ENCODE results near the gene GALT. TPM values are rescaled to one million over a fixed set of nuclear protein-coding genes. Genes with fewer than 3 reads are reported as not detected.
A peak's percentile ranks its signal among the peaks of the same experiment; 100 is the strongest.

GALT gene
- total and polyA plus RNA-seq, 2 of the 13 experiments (the other 11 are each of a cell fraction or from before 2014, with no cell fraction given) = 40.4 to 46.3 TPM

GRCh38 chr9:34651876-34652601 is 5.6 kb downstream of the GALT start, which contains the start of gene IL11RA (continued):
- TF ChIP-seq ZBTB40 (IDR thresholded peaks at IDR 0.05) = no peak
- no peak; the same call in 1 of the 2 replicates for TF ChIP-seq ZBTB40 (CRISPR knock-in tag; IDR thresholded peaks at IDR 0.05)
- TF ChIP-seq NR3C1 (CRISPR knock-in tag; IDR thresholded peaks at IDR 0.05) = no peak
- peak; percentile 82 for TF ChIP-seq POGZ (CRISPR knock-in tag; IDR thresholded peaks at IDR 0.05)
- TF ChIP-seq, protein P1, sequence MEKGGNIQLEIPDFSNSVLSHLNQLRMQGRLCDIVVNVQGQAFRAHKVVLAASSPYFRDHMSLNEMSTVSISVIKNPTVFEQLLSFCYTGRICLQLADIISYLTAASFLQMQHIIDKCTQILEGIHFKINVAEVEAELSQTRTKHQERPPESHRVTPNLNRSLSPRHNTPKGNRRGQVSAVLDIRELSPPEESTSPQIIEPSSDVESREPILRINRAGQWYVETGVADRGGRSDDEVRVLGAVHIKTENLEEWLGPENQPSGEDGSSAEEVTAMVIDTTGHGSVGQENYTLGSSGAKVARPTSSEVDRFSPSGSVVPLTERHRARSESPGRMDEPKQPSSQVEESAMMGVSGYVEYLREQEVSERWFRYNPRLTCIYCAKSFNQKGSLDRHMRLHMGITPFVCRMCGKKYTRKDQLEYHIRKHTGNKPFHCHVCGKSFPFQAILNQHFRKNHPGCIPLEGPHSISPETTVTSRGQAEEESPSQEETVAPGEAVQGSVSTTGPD (CRISPR knock-in tag; IDR thresholded peaks at IDR 0.05) = no peak
- TF ChIP-seq YEATS4 (CRISPR knock-in tag; IDR thresholded peaks at IDR 0.05; ENCODE audit: borderline replicate concordance) = no peak
- TF ChIP-seq, protein P2, sequence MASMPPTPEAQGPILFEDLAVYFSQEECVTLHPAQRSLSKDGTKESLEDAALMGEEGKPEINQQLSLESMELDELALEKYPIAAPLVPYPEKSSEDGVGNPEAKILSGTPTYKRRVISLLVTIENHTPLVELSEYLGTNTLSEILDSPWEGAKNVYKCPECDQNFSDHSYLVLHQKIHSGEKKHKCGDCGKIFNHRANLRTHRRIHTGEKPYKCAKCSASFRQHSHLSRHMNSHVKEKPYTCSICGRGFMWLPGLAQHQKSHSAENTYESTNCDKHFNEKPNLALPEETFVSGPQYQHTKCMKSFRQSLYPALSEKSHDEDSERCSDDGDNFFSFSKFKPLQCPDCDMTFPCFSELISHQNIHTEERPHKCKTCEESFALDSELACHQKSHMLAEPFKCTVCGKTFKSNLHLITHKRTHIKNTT (CRISPR knock-in tag; IDR thresholded peaks at IDR 0.05) = no peak
- TF ChIP-seq CBX2 (IDR thresholded peaks at IDR 0.05; ENCODE audit: low read depth, low read length) = no peak
- no peak for TF ChIP-seq CBX2 (CRISPR knock-in tag; IDR thresholded peaks at IDR 0.05; ENCODE audit: low read depth)
- TF ChIP-seq, protein P3, sequence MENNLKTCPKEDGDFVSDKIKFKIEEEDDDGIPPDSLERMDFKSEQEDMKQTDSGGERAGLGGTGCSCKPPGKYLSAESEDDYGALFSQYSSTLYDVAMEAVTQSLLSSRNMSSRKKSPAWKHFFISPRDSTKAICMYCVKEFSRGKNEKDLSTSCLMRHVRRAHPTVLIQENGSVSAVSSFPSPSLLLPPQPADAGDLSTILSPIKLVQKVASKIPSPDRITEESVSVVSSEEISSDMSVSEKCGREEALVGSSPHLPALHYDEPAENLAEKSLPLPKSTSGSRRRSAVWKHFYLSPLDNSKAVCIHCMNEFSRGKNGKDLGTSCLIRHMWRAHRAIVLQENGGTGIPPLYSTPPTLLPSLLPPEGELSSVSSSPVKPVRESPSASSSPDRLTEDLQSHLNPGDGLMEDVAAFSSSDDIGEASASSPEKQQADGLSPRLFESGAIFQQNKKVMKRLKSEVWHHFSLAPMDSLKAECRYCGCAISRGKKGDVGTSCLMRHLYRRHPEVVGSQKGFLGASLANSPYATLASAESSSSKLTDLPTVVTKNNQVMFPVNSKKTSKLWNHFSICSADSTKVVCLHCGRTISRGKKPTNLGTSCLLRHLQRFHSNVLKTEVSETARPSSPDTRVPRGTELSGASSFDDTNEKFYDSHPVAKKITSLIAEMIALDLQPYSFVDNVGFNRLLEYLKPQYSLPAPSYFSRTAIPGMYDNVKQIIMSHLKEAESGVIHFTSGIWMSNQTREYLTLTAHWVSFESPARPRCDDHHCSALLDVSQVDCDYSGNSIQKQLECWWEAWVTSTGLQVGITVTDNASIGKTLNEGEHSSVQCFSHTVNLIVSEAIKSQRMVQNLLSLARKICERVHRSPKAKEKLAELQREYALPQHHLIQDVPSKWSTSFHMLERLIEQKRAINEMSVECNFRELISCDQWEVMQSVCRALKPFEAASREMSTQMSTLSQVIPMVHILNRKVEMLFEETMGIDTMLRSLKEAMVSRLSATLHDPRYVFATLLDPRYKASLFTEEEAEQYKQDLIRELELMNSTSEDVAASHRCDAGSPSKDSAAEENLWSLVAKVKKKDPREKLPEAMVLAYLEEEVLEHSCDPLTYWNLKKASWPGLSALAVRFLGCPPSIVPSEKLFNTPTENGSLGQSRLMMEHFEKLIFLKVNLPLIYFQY (CRISPR knock-in tag; IDR thresholded peaks at IDR 0.05; ENCODE audit: borderline replicate concordance) = no peak
- TF ChIP-seq RXRB (CRISPR knock-in tag; IDR thresholded peaks at IDR 0.05; ENCODE audit: borderline replicate concordance) = peak; percentile 80
- TF ChIP-seq ZNF44 (CRISPR knock-in tag; IDR thresholded peaks at IDR 0.05) = no peak
- peak; percentile 47; the same call in 1 of the 2 replicates for TF ChIP-seq DMAP1 (CRISPR knock-in tag; IDR thresholded peaks at IDR 0.05)

Data from HepG2 (cell line).